Inflammatory macrophage treated with lipopolysaccharide for 1 hour (primary cell): Measurements from ENCODE around the gene ATG14.
"Not testable (repeated sequence)": the region's sequence is repeated elsewhere in the genome, so short reads cannot be mapped to it uniquely, and the experiment has no call there.

Experiments
- DNase-seq, 2 donors: peaks; one replicate each; pipeline ENCODE4 v3.0.0-alpha.2; 2020 to 2022

ATG14 gene

GRCh38 chr14:55383541-55384140, 28.0 kb downstream of the ATG14 start:
- no peak for DNase-seq

GRCh38 chr14:55383056-55383466, 28.6 kb downstream of the ATG14 start:
- DNase-seq, result not testable (repeated sequence)

GRCh38 chr14:55382483-55382882, 29.1 kb downstream of the ATG14 start:
- DNase-seq, result no peak

- DNase-seq, result no peak
These were observed 30.1 kb downstream of the ATG14 start for GRCh38 chr14:55381561-55381960.

- DNase-seq, result peak in 1 of 2 donors; percentile 12
These were observed 30.6 kb downstream of the ATG14 start for GRCh38 chr14:55381040-55381439.

GRCh38 chr14:55377236-55377635, 34.4 kb downstream of the ATG14 start:
- no peak for DNase-seq

- no peak for DNase-seq
These were observed 36.9 kb downstream of the ATG14 start for GRCh38 chr14:55374771-55375170.

GRCh38 chr14:55373784-55374705, 37.6 kb downstream of the ATG14 start:
- DNase-seq, result no peak

GRCh38 chr14:55372825-55373224, 38.8 kb downstream of the ATG14 start:
- no peak for DNase-seq

- no peak for DNase-seq
These were observed 39.2 kb downstream of the ATG14 start for GRCh38 chr14:55372423-55372822.

GRCh38 chr14:55370883-55371455, 40.7 kb downstream of the ATG14 start:
- DNase-seq, result no peak

- DNase-seq, result no peak
These were observed 45.4 kb downstream of the ATG14 start for GRCh38 chr14:55366271-55366670.

GRCh38 chr14:55361190-55361589, 50.4 kb downstream of the ATG14 start:
- DNase-seq, result no peak

GRCh38 chr14:55359307-55359706, 52.3 kb downstream of the ATG14 start:
- DNase-seq, result no peak

- DNase-seq, result no peak
These were observed 54.7 kb downstream of the ATG14 start for GRCh38 chr14:55356913-55357312.

- no peak for DNase-seq
These were observed 55.7 kb downstream of the ATG14 start for GRCh38 chr14:55355922-55356321.

- DNase-seq, result peak in 1 of 2 donors; percentile 44
These were observed 57.1 kb downstream of the ATG14 start for GRCh38 chr14:55354500-55354899.

GRCh38 chr14:55353686-55354467, 57.8 kb downstream of the ATG14 start:
- DNase-seq, result no peak

GRCh38 chr14:55352201-55352600, 59.4 kb downstream of the ATG14 start:
- DNase-seq, result no peak

GRCh38 chr14:55351111-55351510, 60.5 kb downstream of the ATG14 start:
- no peak for DNase-seq

- DNase-seq, result no peak
These were observed 61.2 kb downstream of the ATG14 start for GRCh38 chr14:55350461-55350860.

- no peak for DNase-seq
These were observed 62.1 kb downstream of the ATG14 start for GRCh38 chr14:55349565-55349964.
